ENCODE measurements around the gene UFL1.

UFL1 gene

GRCh38 chr6:96576221-96576620 lies 54.6 kb downstream of the UFL1 start:
- no peak for DNase-seq

GRCh38 chr6:96582021-96582420 lies 60.4 kb downstream of the UFL1 start:
- no peak for DNase-seq

DNA sequence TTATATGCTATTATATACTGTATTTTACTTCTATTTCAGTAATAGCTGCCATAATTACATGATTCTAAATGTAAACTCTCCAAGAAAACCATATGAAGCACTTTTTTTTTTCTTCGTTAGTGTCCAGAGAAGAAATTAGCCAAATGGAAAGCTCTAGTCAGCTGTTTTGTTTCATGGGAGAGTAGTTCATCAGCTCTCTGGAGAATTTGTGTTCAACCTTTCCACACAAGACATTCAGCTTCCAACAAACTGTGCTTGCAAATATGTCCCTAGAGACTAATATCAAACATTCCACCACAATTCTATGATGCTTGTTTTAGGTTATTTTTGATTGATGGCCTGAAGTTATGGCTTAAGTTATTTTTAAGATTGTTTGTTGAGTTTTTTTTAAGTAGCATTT lies 60.8 kb downstream of the UFL1 start:
- no peak for DNase-seq

- no peak for DNase-seq
These were observed 82.8 kb downstream of the UFL1 start for GRCh38 chr6:96604420-96604819.

All from NCI-H2029 (cell line).